Measurements from ENCODE around the gene SHC1.

DNA sequence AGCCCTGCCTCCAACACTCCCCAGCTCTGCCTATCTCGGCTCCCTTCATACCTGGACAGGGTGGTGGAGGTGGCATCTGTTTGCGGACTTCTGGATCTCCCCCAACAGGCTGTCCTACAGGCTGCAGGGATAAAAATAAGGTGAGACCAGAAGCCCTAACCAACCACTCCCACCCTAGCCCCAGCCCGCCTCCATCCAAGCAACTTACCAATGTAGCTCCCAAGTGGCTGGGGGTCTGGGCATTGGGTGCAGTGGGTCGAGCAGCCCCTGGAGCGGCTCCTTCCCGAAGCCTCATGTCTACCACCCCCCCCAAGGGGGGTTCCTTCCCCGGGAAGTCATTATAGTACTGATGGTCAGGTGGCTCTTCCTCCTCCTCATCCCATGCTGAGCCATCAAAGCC lies 4.4 kb downstream of the SHC1 start:
- TF ChIP-seq, protein P1, sequence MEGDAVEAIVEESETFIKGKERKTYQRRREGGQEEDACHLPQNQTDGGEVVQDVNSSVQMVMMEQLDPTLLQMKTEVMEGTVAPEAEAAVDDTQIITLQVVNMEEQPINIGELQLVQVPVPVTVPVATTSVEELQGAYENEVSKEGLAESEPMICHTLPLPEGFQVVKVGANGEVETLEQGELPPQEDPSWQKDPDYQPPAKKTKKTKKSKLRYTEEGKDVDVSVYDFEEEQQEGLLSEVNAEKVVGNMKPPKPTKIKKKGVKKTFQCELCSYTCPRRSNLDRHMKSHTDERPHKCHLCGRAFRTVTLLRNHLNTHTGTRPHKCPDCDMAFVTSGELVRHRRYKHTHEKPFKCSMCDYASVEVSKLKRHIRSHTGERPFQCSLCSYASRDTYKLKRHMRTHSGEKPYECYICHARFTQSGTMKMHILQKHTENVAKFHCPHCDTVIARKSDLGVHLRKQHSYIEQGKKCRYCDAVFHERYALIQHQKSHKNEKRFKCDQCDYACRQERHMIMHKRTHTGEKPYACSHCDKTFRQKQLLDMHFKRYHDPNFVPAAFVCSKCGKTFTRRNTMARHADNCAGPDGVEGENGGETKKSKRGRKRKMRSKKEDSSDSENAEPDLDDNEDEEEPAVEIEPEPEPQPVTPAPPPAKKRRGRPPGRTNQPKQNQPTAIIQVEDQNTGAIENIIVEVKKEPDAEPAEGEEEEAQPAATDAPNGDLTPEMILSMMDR (IDR thresholded peaks at IDR 0.05; ENCODE audit: low read depth, low read length, poor library complexity, severe bottlenecking): no peak
- TF ChIP-seq EZH2phosphoT487 (IDR thresholded peaks at IDR 0.05; ENCODE audit: borderline replicate concordance, low read length): no peak

Measured in DOHH2 (cell line).